Caco-2 (cell line): ENCODE results near the gene SHFL. TPM values are rescaled to one million over a fixed set of nuclear protein-coding genes. Genes with fewer than 3 reads are reported as not detected.

Experiments
- BruUV-seq: library from RNA; stranded (reverse); fragments of 400-500 nt; replicated peaks from 2 replicates; lab custom pipeline; 2021; lab: Mats Ljungman, UMichigan
- CTCF ChIA-PET: fragments of 300-600 bp; sonication (Branson Sonifier 250); formaldehyde crosslinking; loops from one replicate; lab custom pipeline; 2022; ENCODE audit warnings: antibody characterized with exemption; lab: Charles Lee
- POLR2A ChIA-PET: fragments of 300-600 bp; sonication (Branson Sonifier 250); formaldehyde crosslinking; loops from one replicate; lab custom pipeline; 2022; ENCODE audit warnings: antibody characterized with exemption; lab: Charles Lee
- DNase-seq, 2 experiments: peaks; one replicate each; pipeline versions ENCODE4 v3.0.0 to v3.0.0-alpha.2; 2020 to 2022
- H3K27me3 ChIP-seq: replicated peaks from 2 replicates; pipeline ENCODE4 v1.6.0; 2011; ENCODE audit warnings: low read length; ENCODE audit not compliant: control insufficient read depth, insufficient read depth
- H3K36me3 ChIP-seq: 2 replicates; pipeline ENCODE4 v1.5.1; 2011; ENCODE audit warnings: low read length; ENCODE audit not compliant: control insufficient read depth, insufficient read depth
- H3K4me1 ChIP-seq: fragments of 250-450 bp; sonication (Bioruptor Pico); 2 replicates; pipeline ENCODE4 v1.5.1; 2020; ENCODE audit warnings: mild to moderate bottlenecking
- H3K4me3 ChIP-seq: 2 replicates; pipeline ENCODE4 v1.5.1; 2011; ENCODE audit warnings: low read depth, mild to moderate bottlenecking, control low read depth, low read length
- H3K9me3 ChIP-seq: fragments of 250-450 bp; sonication (Bioruptor Pico); 2 replicates; pipeline ENCODE4 v1.5.1; 2020; ENCODE audit warnings: mild to moderate bottlenecking, moderate library complexity
- H3K27ac Mint-ChIP-seq: one replicate; pipeline ENCODE4 v1.8.0; 2022; ENCODE audit warnings: mixed read lengths; ENCODE audit not compliant: unreplicated experiment
- H3K27me3 Mint-ChIP-seq: one replicate; pipeline ENCODE4 v1.8.0; 2022; ENCODE audit warnings: mixed read lengths; ENCODE audit not compliant: insufficient read depth, unreplicated experiment
- H3K36me3 Mint-ChIP-seq: one replicate; pipeline ENCODE4 v1.8.0; 2022; ENCODE audit warnings: mild to moderate bottlenecking, mixed read lengths; ENCODE audit not compliant: insufficient read depth, unreplicated experiment
- H3K4me1 Mint-ChIP-seq: one replicate; pipeline ENCODE4 v1.8.0; 2022; ENCODE audit warnings: low read depth, mixed read lengths; ENCODE audit not compliant: unreplicated experiment
- H3K4me3 Mint-ChIP-seq: one replicate; pipeline ENCODE4 v1.8.0; 2022; ENCODE audit warnings: mild to moderate bottlenecking, moderate library complexity, mixed read lengths; ENCODE audit not compliant: unreplicated experiment
- H3K9me3 Mint-ChIP-seq: one replicate; pipeline ENCODE4 v1.8.0; 2022; ENCODE audit warnings: mixed read lengths; ENCODE audit not compliant: unreplicated experiment
- CTCF ChIP-seq, 2 experiments: fragments of 200-600 bp in 1 of 2; IDR thresholded peaks; 1 replicate in 1 of 2; 2 replicates in 1 of 2; pipeline versions ENCODE4 v1.5.1 to v1.8.0; 2011 to 2022; ENCODE audit warnings: antibody characterized with exemption in 1 of 2, control low read depth in 1 of 2, inconsistent platforms in 1 of 2, low read depth in 1 of 2, low read length in 1 of 2, mild to moderate bottlenecking in 1 of 2, moderate library complexity in 1 of 2; ENCODE audit not compliant: insufficient read depth in 1 of 2, severe bottlenecking in 1 of 2, unreplicated experiment in 1 of 2
- intact Hi-C: fragments of 100-400 bp; cut with micrococcal nuclease; formaldehyde crosslinking; loops from one replicate; pipeline ENCODE4 v1.10.0; 2022; ENCODE audit not compliant: unreplicated experiment
- total RNA-seq: library from RNA; stranded (reverse); gene quantifications from 2 replicates; pipeline ENCODE4 v1.2.3, GENCODE V29; 2022

Gene SHFL
- total RNA-seq, 1 experiment from 2014 or later: 6.2 TPM

- Mint-ChIP-seq H3K27ac (no peak overlapping the region), H3K9me3 (no peaks in the 10 kb centered on the region), H3K27me3 (peaks cover 8% of the 10 kb centered on the region), H3K4me3 (no peak overlapping the region), H3K4me1 (peaks cover 9% of the 10 kb centered on the region), H3K36me3 (no peaks in the 10 kb centered on the region)
- TF ChIP-seq CTCF (IDR thresholded peaks at IDR 0.05; ENCODE audit: insufficient read depth in 1 of 2, low read depth in 1 of 2, low read length in 1 of 2, severe bottlenecking in 1 of 2, unreplicated experiment in 1 of 2): no peak
- Histone ChIP-seq H3K4me3 (no peak overlapping the region), H3K36me3 (no peaks in the 10 kb centered on the region), H3K9me3 (no peaks in the 10 kb centered on the region), H3K27me3 (no peaks in the 10 kb centered on the region), H3K4me1 (peaks cover 15% of the 10 kb centered on the region)
- no TSS peak for BruUV-seq
- ChIA-PET POLR2A (no interaction called here), CTCF (interaction anchor here (1.2 kb wide), 1 partner anchor 37 kb away, joined by 5 read pairs; no protein-coding TSS in a partner anchor)
- no peak for DNase-seq
- intact Hi-C loops: no loop called here
These were observed 48.3 kb upstream of the SHFL start for GRCh38 chr19:10037809-10038208.

- H3K27me3 ChIP-seq: no peaks in the 10 kb centered on the region
- no peaks in the 10 kb centered on the region for H3K4me1 Mint-ChIP-seq
- H3K9me3 ChIP-seq: no peaks in the 10 kb centered on the region
- intact Hi-C loops: no loop called here
- CTCF ChIA-PET: interaction anchor here (0.9 kb wide), 1 partner anchor 21 kb away, joined by 3 read pairs; no protein-coding TSS in a partner anchor
- no peak for DNase-seq
- no peak overlapping the region for H3K27ac Mint-ChIP-seq
- H3K4me3 ChIP-seq: no peak overlapping the region
- POLR2A ChIA-PET: no interaction called here
- H3K9me3 Mint-ChIP-seq: no peaks in the 10 kb centered on the region
- no peak overlapping the region for H3K4me3 Mint-ChIP-seq
- BruUV-seq: no TSS peak
- H3K27me3 Mint-ChIP-seq: peaks cover 7% of the 10 kb centered on the region
- H3K4me1 ChIP-seq: no peaks in the 10 kb centered on the region
- no peaks in the 10 kb centered on the region for H3K36me3 ChIP-seq
- TF ChIP-seq CTCF (IDR thresholded peaks at IDR 0.05; ENCODE audit: insufficient read depth in 1 of 2, low read depth in 1 of 2, low read length in 1 of 2, severe bottlenecking in 1 of 2, unreplicated experiment in 1 of 2): no peak
- no peaks in the 10 kb centered on the region for H3K36me3 Mint-ChIP-seq
These were observed 42.7 kb upstream of the SHFL start for GRCh38 chr19:10043286-10043927.

GRCh38 chr19:10044390-10044789, 41.7 kb upstream of the SHFL start:
- ChIA-PET CTCF (no interaction called here), POLR2A (no interaction called here)
- Mint-ChIP-seq H3K4me3 (no peak overlapping the region), H3K4me1 (no peaks in the 10 kb centered on the region), H3K36me3 (no peaks in the 10 kb centered on the region), H3K27ac (no peak overlapping the region), H3K27me3 (peaks cover 11% of the 10 kb centered on the region), H3K9me3 (no peaks in the 10 kb centered on the region)
- TF ChIP-seq CTCF (IDR thresholded peaks at IDR 0.05; ENCODE audit: insufficient read depth in 1 of 2, low read depth in 1 of 2, low read length in 1 of 2, severe bottlenecking in 1 of 2, unreplicated experiment in 1 of 2): no peak
- no peak overlapping the region for H3K4me3 ChIP-seq
- DNase-seq: no peak
- BruUV-seq: no TSS peak
- intact Hi-C loops: no loop called here
- H3K9me3 ChIP-seq: no peaks in the 10 kb centered on the region
- H3K27me3 ChIP-seq: no peaks in the 10 kb centered on the region
- no peaks in the 10 kb centered on the region for H3K36me3 ChIP-seq
- H3K4me1 ChIP-seq: no peaks in the 10 kb centered on the region
